Lung (tissue), 16 donors: Measurements from ENCODE around the gene GEMIN2. TPM values are rescaled to one million over a fixed set of nuclear protein-coding genes. Genes with fewer than 3 reads are reported as not detected.
"Not testable (repeated sequence)": the region's sequence is repeated elsewhere in the genome, so short reads cannot be mapped to it uniquely, and the experiment has no call there.

Experiments used
- ATAC-seq: fragments of 200-7000 bp; cut with Tn5 transposase; one replicate; pipeline ENCODE4 v1.9.1; 2020; ENCODE audit warnings: moderate number of reproducible peaks; ENCODE audit not compliant: insufficient read depth, low FRiP score
- DNase-seq, 3 donors: peaks; one replicate each; pipeline ENCODE4 v3.0.0-alpha.2; 2013 to 2017
- H3K27ac ChIP-seq, 2 donors: one replicate each; pipeline ENCODE4 v1.5.1; 2013; ENCODE audit warnings: mild to moderate bottlenecking in 2 of 2, moderate library complexity in 2 of 2, control low read depth in 1 of 2, inconsistent platforms in 1 of 2, low read depth in 1 of 2, low read length in 1 of 2
- H3K27me3 ChIP-seq, 3 donors: one replicate each; pipeline ENCODE4 v1.5.1; 2013; ENCODE audit warnings: low read length in 2 of 3; ENCODE audit not compliant: control insufficient read depth in 3 of 3, insufficient read depth in 3 of 3
- H3K36me3 ChIP-seq, 4 donors: one replicate each; pipeline ENCODE4 v1.5.1; 2013; ENCODE audit warnings: low read length in 4 of 4, mild to moderate bottlenecking in 1 of 4, moderate library complexity in 1 of 4; ENCODE audit not compliant: control insufficient read depth in 4 of 4, insufficient read depth in 4 of 4
- H3K4me1 ChIP-seq, 5 donors: one replicate each; pipeline ENCODE4 v1.5.1; 2013; ENCODE audit warnings: low read length in 5 of 5, mild to moderate bottlenecking in 2 of 5, moderate library complexity in 1 of 5; ENCODE audit not compliant: control insufficient read depth in 5 of 5, insufficient read depth in 5 of 5
- H3K4me3 ChIP-seq: one replicate; pipeline ENCODE4 v1.5.1; 2013; ENCODE audit warnings: mild to moderate bottlenecking, control low read depth, moderate library complexity
- H3K9ac ChIP-seq, 2 donors: one replicate each; pipeline ENCODE4 v1.5.1; 2013; ENCODE audit warnings: low read length in 2 of 2, control low read depth in 1 of 2; ENCODE audit not compliant: insufficient read depth in 1 of 2
- H3K9me3 ChIP-seq, 4 donors: one replicate each; pipeline ENCODE4 v1.5.1; 2013; ENCODE audit warnings: low read length in 3 of 4, mild to moderate bottlenecking in 1 of 4, moderate library complexity in 1 of 4; ENCODE audit not compliant: control insufficient read depth in 4 of 4, insufficient read depth in 3 of 4
- WGBS, 2 donors: extraction: QIAGEN DNeasy Blood & Tissue Kit; methylation state at CpG; one replicate each; pipeline ENCODE4 v1.1.7; 2013; 5-methylcytosine and 5-hydroxymethylcytosine counted together
- long read RNA-seq, 5 donors: transcript quantifications; one replicate each; lab custom pipeline, GENCODE V29; 2026
- polyA plus RNA-seq, 2 donors: library from polyadenylated mRNA; stranded (reverse); fragments of 200-250 nt; gene quantifications; one replicate each; pipeline ENCODE4 v1.2.1, GENCODE V29; 2013
- total RNA-seq, 2 donors: library from RNA; depleted of rRNA in 1 of 2; stranded (reverse); fragments of >200 nt in 1 of 2; gene quantifications; one replicate each; pipeline ENCODE4 v1.2.1, GENCODE V29; 2014 to 2021
- TF ChIP-seq, protein P1 (sequence below): IDR thresholded peaks from 2 replicates; pipeline ENCODE4 v1.5.1; 2012; ENCODE audit warnings: mild to moderate bottlenecking; ENCODE audit errors: control extremely low read depth, extremely low read depth
- donor health status: control.
- donor health status: control.
- donor health status: Bipolar disorder and iron deficiency.
- donor health status: healthy.
- donor health status: DM: yes; HTN: yes; CAD: no.

Gene GEMIN2, protein sequence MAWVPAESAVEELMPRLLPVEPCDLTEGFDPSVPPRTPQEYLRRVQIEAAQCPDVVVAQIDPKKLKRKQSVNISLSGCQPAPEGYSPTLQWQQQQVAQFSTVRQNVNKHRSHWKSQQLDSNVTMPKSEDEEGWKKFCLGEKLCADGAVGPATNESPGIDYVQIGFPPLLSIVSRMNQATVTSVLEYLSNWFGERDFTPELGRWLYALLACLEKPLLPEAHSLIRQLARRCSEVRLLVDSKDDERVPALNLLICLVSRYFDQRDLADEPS
- 10 to 100 TPM in 1 of 2 donors, 1 to 10 TPM in 1; 7.3 to 19.8 TPM for total RNA-seq
- 10 to 100 TPM in 1 of 2 donors, 1 to 10 TPM in 1; 9.5 to 10.1 TPM for polyA plus RNA-seq
- long read RNA-seq, donor 1, transcript GEMIN2-202 (10 exons, 1,420 nt) = major isoform, 6 of 22 reads
- long read RNA-seq, donor 1, partial matches to known transcripts = 0 of 22 reads
- long read RNA-seq, donor 1, other reads (novel, unspliced or antisense) = 10 of 22 reads
- long read RNA-seq, donor 2, partial matches to known transcripts = 0 of 4 reads
- long read RNA-seq, donor 2, other reads (novel, unspliced or antisense) = 0 of 4 reads
- long read RNA-seq, donor 3, partial matches to known transcripts = 0 of 5 reads
- long read RNA-seq, donor 3, other reads (novel, unspliced or antisense) = 0 of 5 reads
- long read RNA-seq, donor 4, partial matches to known transcripts = 0 of 5 reads
- long read RNA-seq, donor 4, other reads (novel, unspliced or antisense) = 0 of 5 reads
- long read RNA-seq, donor 5, partial matches to known transcripts = 0 of 11 reads
- long read RNA-seq, donor 5, other reads (novel, unspliced or antisense) = 0 of 11 reads

DNA sequence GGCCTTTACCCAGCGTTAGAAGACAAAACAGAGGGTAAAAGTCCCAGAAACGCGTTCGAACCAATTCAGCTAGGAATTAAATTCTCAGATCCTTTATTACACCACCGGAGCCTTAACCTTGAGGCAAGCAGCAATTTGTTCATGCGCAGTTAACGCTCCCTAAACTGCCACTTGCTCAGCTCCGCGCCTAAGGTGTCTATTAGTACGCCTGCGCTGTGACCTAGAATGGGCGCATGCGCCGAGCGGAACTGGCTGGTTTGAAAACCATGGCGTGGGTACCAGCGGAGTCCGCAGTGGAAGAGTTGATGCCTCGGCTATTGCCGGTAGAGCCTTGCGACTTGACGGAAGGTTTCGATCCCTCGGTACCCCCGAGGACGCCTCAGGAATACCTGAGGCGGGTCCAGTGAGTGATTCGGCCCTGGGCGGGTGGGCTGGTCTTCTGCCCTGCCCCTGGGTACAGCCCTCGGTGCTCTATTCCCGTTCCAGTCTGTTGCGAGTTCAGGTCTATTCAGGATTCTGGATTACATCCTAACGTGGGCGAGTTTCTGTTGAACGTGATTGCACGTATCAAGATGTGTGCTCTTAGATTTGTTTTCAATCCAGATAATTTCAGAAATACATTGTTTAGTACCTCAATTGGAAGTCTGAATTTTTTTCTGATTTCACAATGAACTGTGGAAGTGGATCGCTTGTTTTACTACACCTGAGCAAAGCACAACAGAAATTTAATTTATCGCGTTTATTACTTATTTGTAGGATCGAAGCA, at the start of gene GEMIN2:
Gene GEMIN2 (plus strand): TSS at position 251 of the 766 bp plus-strand sequence. CDS start 16 bp downstream, at position 267.
- Histone ChIP-seq H3K27ac (peak within 1 kb of the TSS; percentile 81 to 84), H3K4me3 (peak within 1 kb of the TSS; percentile 86), H3K27me3 (no peaks in the 10 kb centered on the region), H3K36me3 (peaks cover 3 to 7% (median 6%) of the 10 kb centered on the region in 4 donors), H3K9me3 (no peaks in the 10 kb centered on the region), H3K9ac (peak within 1 kb of the TSS; percentile 78), H3K4me1 (peaks cover 1 to 7% (median 5%) of the 10 kb centered on the region in 5 donors)
- ATAC-seq (peak; percentile 98), DNase-seq (peak; percentile 91 to 96 (median 95))
- 1 to 2% methylated on average over 40 of the region's 40 CpGs for WGBS, 2 donors
- TF ChIP-seq, protein P1, sequence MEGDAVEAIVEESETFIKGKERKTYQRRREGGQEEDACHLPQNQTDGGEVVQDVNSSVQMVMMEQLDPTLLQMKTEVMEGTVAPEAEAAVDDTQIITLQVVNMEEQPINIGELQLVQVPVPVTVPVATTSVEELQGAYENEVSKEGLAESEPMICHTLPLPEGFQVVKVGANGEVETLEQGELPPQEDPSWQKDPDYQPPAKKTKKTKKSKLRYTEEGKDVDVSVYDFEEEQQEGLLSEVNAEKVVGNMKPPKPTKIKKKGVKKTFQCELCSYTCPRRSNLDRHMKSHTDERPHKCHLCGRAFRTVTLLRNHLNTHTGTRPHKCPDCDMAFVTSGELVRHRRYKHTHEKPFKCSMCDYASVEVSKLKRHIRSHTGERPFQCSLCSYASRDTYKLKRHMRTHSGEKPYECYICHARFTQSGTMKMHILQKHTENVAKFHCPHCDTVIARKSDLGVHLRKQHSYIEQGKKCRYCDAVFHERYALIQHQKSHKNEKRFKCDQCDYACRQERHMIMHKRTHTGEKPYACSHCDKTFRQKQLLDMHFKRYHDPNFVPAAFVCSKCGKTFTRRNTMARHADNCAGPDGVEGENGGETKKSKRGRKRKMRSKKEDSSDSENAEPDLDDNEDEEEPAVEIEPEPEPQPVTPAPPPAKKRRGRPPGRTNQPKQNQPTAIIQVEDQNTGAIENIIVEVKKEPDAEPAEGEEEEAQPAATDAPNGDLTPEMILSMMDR = no peak

DNA sequence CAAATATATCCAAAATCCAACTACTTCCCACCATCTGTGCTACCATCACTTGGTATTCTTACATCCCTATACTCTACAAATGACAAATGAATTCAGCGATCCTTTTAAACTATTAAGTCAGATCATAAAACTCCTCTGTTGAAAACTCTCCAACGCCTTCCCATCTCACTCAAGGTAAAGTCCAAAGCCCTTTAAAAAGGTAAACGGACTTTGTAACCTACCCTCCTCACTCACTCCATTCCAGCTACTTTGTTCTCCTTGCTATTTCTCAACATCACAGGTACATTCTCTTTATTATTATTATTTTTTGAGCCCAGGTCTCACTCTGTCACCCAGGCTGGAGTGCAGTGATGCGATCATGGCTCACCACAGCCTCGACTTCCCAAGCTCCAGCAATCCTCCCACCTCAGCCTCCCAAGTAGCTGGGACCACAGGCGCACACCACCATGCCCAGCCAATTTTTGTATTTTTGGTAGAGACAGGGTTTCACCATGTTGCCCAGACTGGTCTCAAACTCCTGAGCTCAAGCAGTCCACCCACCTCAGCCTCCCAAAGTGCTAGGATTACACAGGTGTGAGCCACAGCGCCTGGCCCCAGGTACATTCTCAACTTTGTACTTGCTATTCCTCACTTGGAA, 44.8 kb upstream of the GEMIN2 start:
- H3K27me3 ChIP-seq, H3K4me3 ChIP-seq, H3K9me3 ChIP-seq, ATAC-seq, H3K9ac ChIP-seq, H3K27ac ChIP-seq, H3K4me1 ChIP-seq, DNase-seq: not testable (repeated sequence)
- WGBS, 2 donors = 96 to 98% methylated on average over 7 of the region's 7 CpGs
- H3K36me3 ChIP-seq = peaks cover 8 to 33% (median 19%) of the 10 kb centered on the region in 4 donors

DNA sequence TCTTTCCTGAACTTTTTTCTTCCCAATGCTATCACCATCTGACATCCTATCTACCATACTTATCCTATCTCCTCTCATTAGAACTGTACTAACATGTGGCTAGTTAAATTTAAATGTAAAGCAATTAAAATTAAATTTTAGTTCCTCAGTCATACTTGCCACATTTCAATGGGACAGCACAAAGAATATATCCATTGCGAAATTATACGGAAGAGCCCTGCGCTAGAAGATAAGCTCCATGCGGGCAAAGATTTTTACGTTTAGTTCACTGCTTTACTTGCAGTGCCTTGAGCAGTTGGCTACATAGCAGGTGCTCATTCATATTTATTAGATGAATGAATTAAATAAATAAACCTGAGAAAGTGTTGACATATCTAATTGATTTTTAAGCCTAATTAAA, 44.2 kb upstream of the GEMIN2 start:
- no peaks in the 10 kb centered on the region for H3K9me3 ChIP-seq
- no peak overlapping the region for H3K9ac ChIP-seq
- no peak overlapping the region for H3K27ac ChIP-seq
- H3K36me3 ChIP-seq = peaks cover 8 to 28% (median 16%) of the 10 kb centered on the region in 4 donors
- H3K4me3 ChIP-seq = no peak overlapping the region
- no peaks in the 10 kb centered on the region for H3K27me3 ChIP-seq
- H3K4me1 ChIP-seq = no peaks in the 10 kb centered on the region
- ATAC-seq (no peak), DNase-seq (no peak)
- WGBS, 2 donors = 97% methylated on average over 5 of the region's 5 CpGs
- TF ChIP-seq, protein P1 = no peak
